Measurements from ENCODE around the gene SEPHS2. TPM values are rescaled to one million over a fixed set of nuclear protein-coding genes. Genes with fewer than 3 reads are reported as not detected.

SEPHS2 gene
- total and polyA plus RNA-seq, 4 donors = 17.1 to 68.6 (median 46.0) TPM

- H3K36me3 ChIP-seq (ENCODE audit: control insufficient read depth in 4 of 4, insufficient read depth in 4 of 4, low read length in 4 of 4) = peaks cover 0 to 14% (median 5%) of the 10 kb centered on the region in 4 donors
- WGBS, 2 donors = 68 to 82% methylated on average over 2 of the region's 2 CpGs
- no peaks in the 10 kb centered on the region for H3K27me3 ChIP-seq (ENCODE audit: control insufficient read depth in 3 of 3, insufficient read depth in 3 of 3, low read length in 2 of 3)
- no peak overlapping the region for H3K4me3 ChIP-seq
- ATAC-seq (ENCODE audit: insufficient read depth, low FRiP score) (no peak), DNase-seq (no peak)
- H3K4me1 ChIP-seq (ENCODE audit: control insufficient read depth in 5 of 5, insufficient read depth in 5 of 5, low read length in 5 of 5) = peaks cover 0 to 12% (median 6%) of the 10 kb centered on the region in 5 donors
- no peak overlapping the region for H3K27ac ChIP-seq (ENCODE audit: low read depth in 1 of 2, low read length in 1 of 2)
- peaks cover 0 to 5% (median 0%) of the 10 kb centered on the region in 4 donors for H3K9me3 ChIP-seq (ENCODE audit: control insufficient read depth in 4 of 4, insufficient read depth in 3 of 4, low read length in 3 of 4)
- no peak overlapping the region for H3K9ac ChIP-seq (ENCODE audit: insufficient read depth in 1 of 2, low read length in 2 of 2)
- no peak for TF ChIP-seq CTCF (IDR thresholded peaks at IDR 0.05; ENCODE audit: control extremely low read depth, extremely low read depth)
Observed at GRCh38 chr16:30443631-30444030, 2.0 kb downstream of the SEPHS2 start.

- H3K36me3 ChIP-seq (ENCODE audit: control insufficient read depth in 4 of 4, insufficient read depth in 4 of 4, low read length in 4 of 4) = peaks cover 0 to 14% (median 5%) of the 10 kb centered on the region in 4 donors
- TF ChIP-seq CTCF (IDR thresholded peaks at IDR 0.05; ENCODE audit: control extremely low read depth, extremely low read depth) = no peak
- peaks cover 0 to 12% (median 4%) of the 10 kb centered on the region in 5 donors for H3K4me1 ChIP-seq (ENCODE audit: control insufficient read depth in 5 of 5, insufficient read depth in 5 of 5, low read length in 5 of 5)
- no peak overlapping the region for H3K9ac ChIP-seq (ENCODE audit: insufficient read depth in 1 of 2, low read length in 2 of 2)
- DNase-seq (no peak), ATAC-seq (ENCODE audit: insufficient read depth, low FRiP score) (no peak)
- peaks cover 0 to 5% (median under 1%) of the 10 kb centered on the region in 4 donors for H3K9me3 ChIP-seq (ENCODE audit: control insufficient read depth in 4 of 4, insufficient read depth in 3 of 4, low read length in 3 of 4)
- H3K27ac ChIP-seq (ENCODE audit: low read depth in 1 of 2, low read length in 1 of 2) = no peak overlapping the region
- H3K4me3 ChIP-seq = no peak overlapping the region
- WGBS, 2 donors = 71 to 76% methylated on average over 6 of the region's 6 CpGs
- no peaks in the 10 kb centered on the region for H3K27me3 ChIP-seq (ENCODE audit: control insufficient read depth in 3 of 3, insufficient read depth in 3 of 3, low read length in 2 of 3)
Observed at GRCh38 chr16:30439720-30440348, 5.8 kb downstream of the SEPHS2 start.

- Histone ChIP-seq H3K27me3 (ENCODE audit: control insufficient read depth in 3 of 3, insufficient read depth in 3 of 3, low read length in 2 of 3) (no peaks in the 10 kb centered on the region), H3K36me3 (ENCODE audit: control insufficient read depth in 4 of 4, insufficient read depth in 4 of 4, low read length in 4 of 4) (peaks cover 0 to 6% (median 2%) of the 10 kb centered on the region in 4 donors), H3K27ac (ENCODE audit: low read depth in 1 of 2, low read length in 1 of 2) (no peak overlapping the region), H3K4me3 (no peak overlapping the region), H3K4me1 (ENCODE audit: control insufficient read depth in 5 of 5, insufficient read depth in 5 of 5, low read length in 5 of 5) (peaks cover 0 to 3% (median 0%) of the 10 kb centered on the region in 5 donors), H3K9ac (ENCODE audit: insufficient read depth in 1 of 2, low read length in 2 of 2) (no peak overlapping the region), H3K9me3 (ENCODE audit: control insufficient read depth in 4 of 4, insufficient read depth in 3 of 4, low read length in 3 of 4) (peaks cover 0 to 1% (median 0%) of the 10 kb centered on the region in 4 donors)
- DNase-seq (no peak), ATAC-seq (ENCODE audit: insufficient read depth, low FRiP score) (no peak)
- 88 to 91% methylated on average over 5 of the region's 5 CpGs for WGBS, 2 donors
- TF ChIP-seq CTCF (IDR thresholded peaks at IDR 0.05; ENCODE audit: control extremely low read depth, extremely low read depth) = no peak
Observed at GRCh38 chr16:30438835-30439234, 6.8 kb downstream of the SEPHS2 start.
